GM18520 (cell line): Measurements from ENCODE around the gene TSTD1.
A peak's percentile ranks its signal among the peaks of the same experiment; 100 is the strongest.
"Not testable (repeated sequence)": the region's sequence is repeated elsewhere in the genome, so short reads cannot be mapped to it uniquely, and the experiment has no call there.

Experiments
- ATAC-seq: cut with Tn5 transposase; IDR thresholded peaks from one replicate; pipeline ENCODE4 v1.9.1; 2021; ENCODE audit not compliant: unreplicated experiment

TSTD1 gene

GRCh38 chr1:161069241-161069640 lies 30.5 kb upstream of the TSTD1 start:
- ATAC-seq: no peak

- ATAC-seq: peak; percentile 29
These were observed 29.8 kb upstream of the TSTD1 start for GRCh38 chr1:161068306-161069234.

GRCh38 chr1:161066694-161067093 lies 27.9 kb upstream of the TSTD1 start:
- no peak for ATAC-seq

GRCh38 chr1:161065681-161066080 lies 26.9 kb upstream of the TSTD1 start:
- not testable (repeated sequence) for ATAC-seq

GRCh38 chr1:161063936-161064335 lies 25.2 kb upstream of the TSTD1 start:
- ATAC-seq: not testable (repeated sequence)

GRCh38 chr1:161061419-161061818 lies 22.7 kb upstream of the TSTD1 start:
- no peak for ATAC-seq

GRCh38 chr1:161059293-161059692 lies 20.5 kb upstream of the TSTD1 start:
- ATAC-seq: no peak

GRCh38 chr1:161054805-161055204 lies 16.0 kb upstream of the TSTD1 start:
- ATAC-seq: no peak

- no peak for ATAC-seq
These were observed 15.5 kb upstream of the TSTD1 start for GRCh38 chr1:161054232-161054631.

- no peak for ATAC-seq
These were observed 14.1 kb upstream of the TSTD1 start for GRCh38 chr1:161052899-161053298.

- no peak for ATAC-seq
These were observed 12.5 kb upstream of the TSTD1 start for GRCh38 chr1:161051219-161051618.

GRCh38 chr1:161048949-161049722 lies 10.4 kb upstream of the TSTD1 start:
- ATAC-seq: no peak

GRCh38 chr1:161047436-161048420 lies 9.0 kb upstream of the TSTD1 start:
- no peak for ATAC-seq

GRCh38 chr1:161046605-161047228 lies 8.0 kb upstream of the TSTD1 start:
- ATAC-seq: peak; percentile 26

- peak; percentile 66 for ATAC-seq
These were observed 7.2 kb upstream of the TSTD1 start, which contains the start of gene USF1 for GRCh38 chr1:161045736-161046604. USF1 (minus strand) TSS chr1:161045977; CDS start chr1:161043275, 2,702 bp downstream.

- peak; percentile 31 for ATAC-seq
These were observed 6.4 kb upstream of the TSTD1 start for GRCh38 chr1:161044908-161045735.

- ATAC-seq: no peak
These were observed 5.8 kb upstream of the TSTD1 start for GRCh38 chr1:161044535-161044907.

- ATAC-seq: no peak
These were observed 782 bp upstream of the TSTD1 start for GRCh38 chr1:161039546-161039945.
